GM21529 (cell line): ENCODE results near the gene BORCS5.

ENCODE experiments used
- ATAC-seq: cut with Tn5 transposase; IDR thresholded peaks from one replicate; pipeline ENCODE4 v1.9.1; 2021; ENCODE audit not compliant: unreplicated experiment

Gene BORCS5

GRCh38 chr12:12510141-12510540 lies 153.3 kb downstream of the BORCS5 start:
- no peak for ATAC-seq

GRCh38 chr12:12510551-12510950 lies 153.7 kb downstream of the BORCS5 start:
- no peak for ATAC-seq

- ATAC-seq, result no peak
Measured at GRCh38 chr12:12511021-12511783, 154.3 kb downstream of the BORCS5 start.

DNA sequence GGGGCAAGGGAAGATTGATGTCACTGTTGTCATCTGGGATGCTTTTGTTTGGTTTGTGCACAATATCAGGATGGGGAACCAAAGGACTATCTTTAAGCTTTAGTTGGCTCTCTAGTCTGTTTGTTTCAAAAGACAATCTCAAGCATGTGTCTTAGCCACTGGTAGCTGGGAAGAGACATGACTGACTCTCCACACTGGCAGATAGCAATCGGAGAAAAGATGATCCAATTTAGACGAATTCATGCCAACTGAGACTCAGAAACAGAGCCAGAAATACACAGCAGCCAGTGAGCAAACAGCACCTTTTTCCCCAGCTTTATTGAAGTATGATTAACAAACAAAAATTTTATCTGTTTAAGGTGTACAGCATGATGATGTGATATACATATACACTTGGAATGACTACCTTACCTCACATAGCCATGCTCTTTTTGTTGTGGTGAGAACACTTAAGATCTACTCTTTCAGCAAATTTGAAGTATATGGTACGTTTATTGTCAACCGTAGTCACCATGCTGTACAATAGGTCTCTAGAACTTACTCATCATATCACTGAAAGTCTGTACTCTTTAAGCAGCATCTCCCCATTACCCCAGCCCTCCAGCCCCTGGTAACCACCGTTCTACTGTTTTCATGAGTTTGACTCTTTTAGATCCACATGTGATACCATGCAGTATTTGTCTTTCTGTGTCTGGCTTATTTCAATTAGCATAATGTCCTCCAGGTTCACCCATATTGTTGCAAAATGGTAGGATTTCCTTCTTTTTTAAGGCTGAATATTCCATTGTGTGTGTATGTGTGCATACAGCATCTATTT lies 155.2 kb downstream of the BORCS5 start:
- no peak for ATAC-seq

DNA sequence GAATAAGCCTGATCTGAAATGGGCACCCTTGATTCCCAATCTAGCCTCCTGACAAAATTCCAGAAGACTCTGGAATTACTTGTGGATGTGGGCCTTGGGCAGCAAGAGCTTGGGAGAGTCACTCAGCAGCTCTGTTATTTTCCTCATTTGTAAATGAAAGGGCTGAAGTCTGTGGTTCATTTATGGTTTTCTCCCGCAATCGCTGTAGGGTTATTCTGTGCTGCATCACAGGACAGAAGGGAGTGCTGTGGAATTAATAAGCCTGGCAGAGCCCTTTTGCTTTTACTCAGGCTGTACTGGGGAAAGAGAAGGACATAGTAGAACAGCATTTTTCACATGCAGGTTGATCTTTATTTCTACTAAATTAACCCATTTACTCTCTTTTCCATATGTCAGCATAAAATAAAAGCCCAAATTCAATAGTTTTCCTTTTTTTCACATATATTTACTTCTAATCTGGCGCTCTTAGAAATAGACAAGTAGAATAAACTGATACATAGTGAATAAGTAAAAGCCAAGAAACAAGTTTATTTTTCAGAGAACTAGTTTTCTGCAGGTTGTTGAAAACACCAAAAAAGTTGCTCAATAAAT lies 156.6 kb downstream of the BORCS5 start:
- no peak for ATAC-seq

DNA sequence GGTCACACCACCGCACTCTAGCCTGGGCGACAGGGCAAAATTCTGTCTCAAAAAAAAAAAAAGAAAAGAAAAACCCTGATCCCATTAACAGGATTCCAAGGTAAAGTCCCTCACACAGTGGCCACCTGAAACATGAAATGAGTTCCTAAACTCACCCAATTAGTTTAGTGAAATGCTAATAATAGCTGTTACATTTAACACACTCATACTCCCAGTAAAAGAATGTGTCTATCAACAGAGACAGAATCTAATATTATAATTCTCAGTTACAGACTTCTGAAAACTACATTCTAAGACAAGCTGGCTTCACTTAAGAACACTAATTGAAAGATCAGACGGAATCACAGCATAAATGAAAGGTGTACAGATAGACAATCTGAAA lies 161.6 kb downstream of the BORCS5 start:
- ATAC-seq, result no peak

GRCh38 chr12:12518919-12519318 lies 162.0 kb downstream of the BORCS5 start:
- ATAC-seq, result no peak
